GM12801 (cell line): ENCODE measurements around the gene PIGA.

Source experiments
- CTCF ChIP-seq: IDR thresholded peaks from one replicate; pipeline ENCODE4 v1.5.1; 2011; ENCODE audit warnings: control low read depth; ENCODE audit not compliant: insufficient read length; ENCODE audit errors: extremely low read depth

The PIGA gene

GRCh38 chrX:15299941-15300851 lies 35.1 kb downstream of the PIGA start:
- TF ChIP-seq CTCF = no peak

- no peak for TF ChIP-seq CTCF
Observed at GRCh38 chrX:15298780-15299179, 36.5 kb downstream of the PIGA start.

- TF ChIP-seq CTCF = no peak
Observed at GRCh38 chrX:15298201-15298600, 37.1 kb downstream of the PIGA start.

GRCh38 chrX:15293451-15293850 lies 41.9 kb downstream of the PIGA start:
- no peak for TF ChIP-seq CTCF

GRCh38 chrX:15292861-15293260 lies 42.5 kb downstream of the PIGA start:
- no peak for TF ChIP-seq CTCF

- no peak for TF ChIP-seq CTCF
Observed at GRCh38 chrX:15277604-15278003, 57.7 kb downstream of the PIGA start.

- no peak for TF ChIP-seq CTCF
Observed at GRCh38 chrX:15274946-15275345, 60.4 kb downstream of the PIGA start.
